ENCODE data around the gene SDK1. TPM values are rescaled to one million over a fixed set of nuclear protein-coding genes. Genes with fewer than 3 reads are reported as not detected.

The SDK1 gene
- total RNA-seq, 2 donors from 2014 or later, result 19.8 to 32.4 TPM

GRCh38 chr7:4040109-4040928, 739.3 kb downstream of the SDK1 start:
- TF ChIP-seq POLR2A (IDR thresholded peaks at IDR 0.05), result no peak
- no peak for TF ChIP-seq CTCF (IDR thresholded peaks at IDR 0.05)
- Histone ChIP-seq H3K27me3 (no peaks in the 10 kb centered on the region), H3K36me3 (replicated peaks in 1 of 2; ENCODE audit: insufficient read depth in 1 of 2, low read depth in 2 of 2) (no peaks in the 10 kb centered on the region), H3K4me3 (no peak overlapping the region), H3K27ac (no peak overlapping the region), H3K9me3 (no peaks in the 10 kb centered on the region), H3K4me1 (no peaks in the 10 kb centered on the region)
- no peak for ATAC-seq
- no peak for DNase-seq
- WGBS, 2 donors, result 80 to 82% methylated on average over 15 to 20 of the region's 20 CpGs
- intact Hi-C loops (cut with DNase I), result loop anchor here (10.0 kb wide), 1 partner anchor 56 kb away; no protein-coding TSS in a partner anchor

DNA sequence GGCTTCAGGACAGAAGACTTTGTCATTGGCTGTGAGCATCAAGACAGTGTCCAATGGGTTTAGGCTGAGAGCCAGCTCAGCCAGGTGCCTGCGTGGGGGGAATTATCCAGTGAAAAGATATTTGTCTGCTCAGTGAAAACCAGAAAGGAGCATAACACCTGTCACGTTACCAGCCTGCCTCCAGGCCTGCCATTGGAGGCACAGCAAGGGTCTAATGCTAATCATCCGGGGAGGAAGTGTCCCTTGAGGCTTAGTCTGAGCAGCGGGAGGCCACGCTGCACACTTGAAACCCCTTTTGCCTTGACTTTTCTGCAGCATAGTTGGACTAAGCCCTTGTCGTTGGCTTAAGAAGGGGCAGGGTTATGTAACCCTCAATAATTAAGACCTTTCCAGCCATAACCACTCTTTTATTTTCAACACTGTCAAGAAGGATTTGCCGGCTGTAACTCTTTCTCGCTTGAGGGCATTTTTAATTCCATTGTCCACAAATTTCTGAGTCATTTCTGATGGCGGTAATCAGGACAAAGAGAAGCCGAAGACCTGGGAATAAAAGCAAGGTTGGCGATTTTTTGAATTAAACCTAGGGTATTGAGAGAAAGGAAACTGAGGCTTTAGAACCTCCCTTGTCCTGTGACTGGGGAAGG, 741.5 kb downstream of the SDK1 start:
- no peak overlapping the region for H3K27ac ChIP-seq
- no peaks in the 10 kb centered on the region for H3K4me1 ChIP-seq
- no peaks in the 10 kb centered on the region for H3K36me3 ChIP-seq (replicated peaks in 1 of 2; ENCODE audit: insufficient read depth in 1 of 2, low read depth in 2 of 2)
- H3K4me3 ChIP-seq, result no peak overlapping the region
- no peaks in the 10 kb centered on the region for H3K9me3 ChIP-seq
- intact Hi-C loops (cut with DNase I), result loop anchor here (10.0 kb wide), 1 partner anchor 58 kb away; no protein-coding TSS in a partner anchor
- DNase-seq (no peak), ATAC-seq (no peak)
- WGBS, 2 donors, result 78 to 84% methylated on average over 11 of the region's 11 CpGs
- no peak for TF ChIP-seq POLR2A (IDR thresholded peaks at IDR 0.05)
- no peaks in the 10 kb centered on the region for H3K27me3 ChIP-seq

- H3K36me3 ChIP-seq (replicated peaks in 1 of 2; ENCODE audit: insufficient read depth in 1 of 2, low read depth in 2 of 2), result no peaks in the 10 kb centered on the region
- no peak for DNase-seq
- 93% methylated on average over 9 of the region's 9 CpGs for WGBS, 2 donors
- H3K27me3 ChIP-seq, result no peaks in the 10 kb centered on the region
- H3K9me3 ChIP-seq, result no peaks in the 10 kb centered on the region
- intact Hi-C loops (cut with DNase I), result loop anchor here (10.0 kb wide), 1 partner anchor 59 kb away; no protein-coding TSS in a partner anchor
- no peak for TF ChIP-seq POLR2A (IDR thresholded peaks at IDR 0.05)
- TF ChIP-seq CTCF (IDR thresholded peaks at IDR 0.05), result no peak
- no peak for ATAC-seq
- H3K27ac ChIP-seq, result no peak overlapping the region
- H3K4me3 ChIP-seq, result no peak overlapping the region
- H3K4me1 ChIP-seq, result no peaks in the 10 kb centered on the region
Measured at GRCh38 chr7:4043988-4044387, 742.9 kb downstream of the SDK1 start.

DNA sequence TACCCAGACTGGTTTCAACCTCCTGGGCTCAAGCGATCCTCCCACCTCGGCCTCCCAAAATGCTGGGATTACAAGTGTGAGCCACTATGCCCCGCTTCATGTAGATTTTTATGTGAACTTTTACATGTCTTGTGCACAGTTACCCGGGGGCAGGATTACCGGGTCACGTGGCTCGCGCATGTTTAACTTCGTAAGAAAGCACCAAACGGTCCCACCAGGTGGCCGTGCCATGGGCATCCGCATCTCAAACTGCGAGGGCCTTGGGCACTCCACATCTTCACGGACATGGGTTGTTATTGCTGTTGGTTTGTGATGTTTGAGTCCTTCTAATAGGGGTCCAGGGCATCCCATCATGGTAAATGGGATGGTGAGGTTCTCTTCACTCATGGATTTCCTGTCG, 744.4 kb downstream of the SDK1 start:
- no peaks in the 10 kb centered on the region for H3K4me1 ChIP-seq
- no peaks in the 10 kb centered on the region for H3K36me3 ChIP-seq (replicated peaks in 1 of 2; ENCODE audit: insufficient read depth in 1 of 2, low read depth in 2 of 2)
- WGBS, 2 donors, result 92 to 96% methylated on average over 15 of the region's 15 CpGs
- H3K27ac ChIP-seq, result no peak overlapping the region
- ATAC-seq (no peak), DNase-seq (no peak)
- H3K9me3 ChIP-seq, result no peaks in the 10 kb centered on the region
- H3K4me3 ChIP-seq, result no peak overlapping the region
- H3K27me3 ChIP-seq, result no peaks in the 10 kb centered on the region
- TF ChIP-seq POLR2A (IDR thresholded peaks at IDR 0.05) (no peak), CTCF (IDR thresholded peaks at IDR 0.05) (no peak)
- intact Hi-C loops (cut with DNase I), result loop anchor here (10.0 kb wide), 1 partner anchor 61 kb away; no protein-coding TSS in a partner anchor

DNA sequence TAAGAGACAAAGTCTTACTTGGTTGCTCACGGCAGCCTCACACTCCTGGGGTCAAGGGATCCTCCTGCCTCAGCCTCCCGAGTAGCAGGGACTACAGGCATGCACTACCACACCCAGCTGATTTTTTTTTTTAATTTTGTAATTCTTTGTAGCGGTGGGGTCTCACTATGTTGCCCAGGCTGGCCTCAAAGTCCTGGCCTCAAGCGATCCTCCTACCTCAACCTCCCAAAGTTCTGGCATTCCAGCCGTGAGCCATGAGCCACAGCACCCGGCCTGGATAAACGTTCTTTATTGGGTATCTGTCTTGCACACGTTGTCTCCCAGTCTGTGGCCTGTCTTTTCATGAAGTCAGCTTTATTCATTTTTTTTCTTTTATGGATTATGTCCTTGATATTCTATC, 744.9 kb downstream of the SDK1 start:
- no peak for DNase-seq
- no peaks in the 10 kb centered on the region for H3K9me3 ChIP-seq
- no peak overlapping the region for H3K27ac ChIP-seq
- intact Hi-C loops (cut with DNase I), result loop anchor here (10.0 kb wide), 1 partner anchor 61 kb away; no protein-coding TSS in a partner anchor
- H3K4me1 ChIP-seq, result no peaks in the 10 kb centered on the region
- TF ChIP-seq POLR2A (IDR thresholded peaks at IDR 0.05) (no peak), CTCF (IDR thresholded peaks at IDR 0.05) (no peak)
- no peaks in the 10 kb centered on the region for H3K27me3 ChIP-seq
- H3K4me3 ChIP-seq, result no peak overlapping the region
- 90 to 94% methylated on average over 8 of the region's 8 CpGs for WGBS, 2 donors
- ATAC-seq, result no peak
- no peaks in the 10 kb centered on the region for H3K36me3 ChIP-seq (replicated peaks in 1 of 2; ENCODE audit: insufficient read depth in 1 of 2, low read depth in 2 of 2)

Data from body of pancreas (tissue), 4 donors.